Measurements from ENCODE around the gene CREBZF.

DNA sequence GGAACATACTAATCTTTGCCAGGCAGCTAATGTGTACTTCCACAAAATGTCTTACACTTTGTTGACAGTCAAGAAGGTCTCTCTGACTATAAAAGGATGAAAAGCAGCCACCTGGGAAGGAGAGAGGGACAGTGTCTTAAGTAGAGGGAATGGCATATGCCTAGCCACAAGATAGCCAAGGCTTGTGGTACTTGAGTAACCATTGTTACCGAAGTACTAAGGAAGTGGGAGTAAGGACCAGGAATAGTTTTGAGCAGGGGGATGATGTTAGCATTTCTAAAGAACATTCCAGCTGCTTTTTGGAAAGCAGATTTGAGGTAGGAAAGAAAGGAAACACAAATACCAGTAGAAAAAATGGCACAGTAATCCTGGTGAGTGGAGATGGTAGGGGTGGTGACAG is 13.8 kb downstream of the CREBZF start:
- TF ChIP-seq, protein P1, sequence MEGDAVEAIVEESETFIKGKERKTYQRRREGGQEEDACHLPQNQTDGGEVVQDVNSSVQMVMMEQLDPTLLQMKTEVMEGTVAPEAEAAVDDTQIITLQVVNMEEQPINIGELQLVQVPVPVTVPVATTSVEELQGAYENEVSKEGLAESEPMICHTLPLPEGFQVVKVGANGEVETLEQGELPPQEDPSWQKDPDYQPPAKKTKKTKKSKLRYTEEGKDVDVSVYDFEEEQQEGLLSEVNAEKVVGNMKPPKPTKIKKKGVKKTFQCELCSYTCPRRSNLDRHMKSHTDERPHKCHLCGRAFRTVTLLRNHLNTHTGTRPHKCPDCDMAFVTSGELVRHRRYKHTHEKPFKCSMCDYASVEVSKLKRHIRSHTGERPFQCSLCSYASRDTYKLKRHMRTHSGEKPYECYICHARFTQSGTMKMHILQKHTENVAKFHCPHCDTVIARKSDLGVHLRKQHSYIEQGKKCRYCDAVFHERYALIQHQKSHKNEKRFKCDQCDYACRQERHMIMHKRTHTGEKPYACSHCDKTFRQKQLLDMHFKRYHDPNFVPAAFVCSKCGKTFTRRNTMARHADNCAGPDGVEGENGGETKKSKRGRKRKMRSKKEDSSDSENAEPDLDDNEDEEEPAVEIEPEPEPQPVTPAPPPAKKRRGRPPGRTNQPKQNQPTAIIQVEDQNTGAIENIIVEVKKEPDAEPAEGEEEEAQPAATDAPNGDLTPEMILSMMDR (IDR thresholded peaks at IDR 0.05; ENCODE audit: insufficient read depth, low read depth, low read length): no peak
- TF ChIP-seq EZH2 (IDR thresholded peaks at IDR 0.05; ENCODE audit: insufficient read depth, low read length): no peak
